AG20443 (cell line): ENCODE measurements around the gene STK32B.
"Not testable (repeated sequence)": the region's sequence is repeated elsewhere in the genome, so short reads cannot be mapped to it uniquely, and the experiment has no call there.

Source experiments
- DNase-seq: peaks from one replicate; pipeline ENCODE4 v3.0.0; 2012; ENCODE audit warnings: low spot score, mixed read lengths

STK32B gene

DNA sequence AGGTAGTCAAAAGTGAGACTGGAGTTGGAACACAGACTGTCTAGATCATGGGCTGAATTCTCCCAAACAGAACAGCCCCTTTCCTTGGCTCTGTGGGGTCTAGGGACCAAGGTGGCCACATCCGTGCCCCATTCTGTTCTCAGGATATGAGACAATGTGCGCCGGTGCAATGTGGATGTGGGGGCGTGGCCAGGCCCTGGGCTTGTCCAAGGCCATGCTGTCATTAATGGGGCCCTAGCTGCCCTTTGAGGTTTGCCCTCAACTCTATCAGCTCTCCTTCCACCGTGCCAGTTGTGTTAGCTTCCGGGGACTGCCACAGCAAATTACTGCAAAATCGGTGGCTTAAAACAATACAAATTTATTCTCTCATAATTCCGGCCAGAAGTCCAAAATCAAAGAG lies 344.5 kb downstream of the STK32B start:
- no peak for DNase-seq

DNA sequence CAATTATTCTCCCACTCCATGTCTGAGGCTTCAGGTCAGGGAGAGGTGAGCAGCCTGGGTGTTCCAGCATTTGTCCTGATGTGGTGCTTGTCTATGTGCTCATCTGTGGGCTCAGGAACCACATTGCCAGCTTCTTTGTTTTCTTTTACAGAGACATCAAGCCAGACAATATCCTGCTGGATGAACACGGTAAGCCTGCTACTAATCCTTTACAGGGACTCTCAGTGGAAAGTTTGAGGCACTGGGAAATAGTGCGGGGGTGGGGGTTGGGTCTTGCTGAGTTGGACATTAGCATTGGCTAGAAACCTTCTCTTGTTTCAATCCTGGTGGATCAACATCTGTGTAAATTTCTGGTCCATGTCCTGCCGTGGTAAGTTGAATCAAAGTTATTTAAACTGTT lies 346.8 kb downstream of the STK32B start:
- DNase-seq, result no peak

DNA sequence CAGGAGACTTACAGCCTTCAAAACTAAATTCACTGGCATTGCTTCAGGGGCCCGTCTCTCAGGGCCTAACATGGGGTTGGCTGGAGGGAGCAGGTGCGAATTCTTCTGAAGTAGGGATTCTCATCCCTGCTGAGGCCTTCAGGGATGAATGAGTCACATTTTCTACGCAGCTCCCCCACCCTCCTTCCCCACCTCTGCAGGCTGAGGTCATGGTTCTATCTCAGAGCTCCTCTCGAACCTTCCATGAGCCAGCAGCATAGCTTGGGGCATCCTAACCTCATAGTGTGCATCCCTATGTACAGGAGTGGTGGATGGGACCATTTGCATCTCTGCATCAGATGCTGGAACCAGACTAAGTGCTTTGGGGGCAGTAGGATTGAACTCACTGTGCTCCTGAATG lies 347.8 kb downstream of the STK32B start:
- DNase-seq, result no peak

DNA sequence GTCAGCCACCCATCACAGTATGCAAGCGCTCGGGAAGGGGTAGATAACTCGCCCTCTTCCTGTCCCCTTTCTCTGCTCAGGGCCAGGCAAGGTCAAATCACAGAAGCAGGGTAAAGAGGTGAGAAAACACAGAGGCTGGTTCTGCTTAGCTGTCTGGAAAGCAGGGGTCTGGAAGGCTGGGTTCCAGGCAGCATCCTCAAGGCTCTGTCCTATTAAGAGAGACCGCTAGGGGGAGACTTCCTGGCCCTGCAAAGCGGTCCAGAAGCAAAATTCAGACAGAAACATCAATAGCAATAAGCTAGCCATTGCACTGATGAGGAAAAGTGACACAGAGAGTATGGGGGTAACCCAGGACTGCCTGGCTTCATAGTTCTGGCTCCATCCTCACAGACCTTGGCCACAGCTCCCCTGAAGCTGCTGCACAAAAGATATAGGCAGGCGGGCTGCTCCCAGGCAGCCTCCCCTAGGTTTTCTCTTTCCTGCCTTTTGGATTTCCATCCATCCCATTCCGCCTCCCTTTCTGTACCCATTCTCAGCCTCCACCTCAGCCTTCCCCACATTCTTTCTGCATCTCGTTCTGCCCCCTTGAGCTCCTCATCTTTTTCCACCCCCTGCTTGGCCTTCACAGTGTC lies 348.6 kb downstream of the STK32B start:
- peak; percentile 68 for DNase-seq

DNA sequence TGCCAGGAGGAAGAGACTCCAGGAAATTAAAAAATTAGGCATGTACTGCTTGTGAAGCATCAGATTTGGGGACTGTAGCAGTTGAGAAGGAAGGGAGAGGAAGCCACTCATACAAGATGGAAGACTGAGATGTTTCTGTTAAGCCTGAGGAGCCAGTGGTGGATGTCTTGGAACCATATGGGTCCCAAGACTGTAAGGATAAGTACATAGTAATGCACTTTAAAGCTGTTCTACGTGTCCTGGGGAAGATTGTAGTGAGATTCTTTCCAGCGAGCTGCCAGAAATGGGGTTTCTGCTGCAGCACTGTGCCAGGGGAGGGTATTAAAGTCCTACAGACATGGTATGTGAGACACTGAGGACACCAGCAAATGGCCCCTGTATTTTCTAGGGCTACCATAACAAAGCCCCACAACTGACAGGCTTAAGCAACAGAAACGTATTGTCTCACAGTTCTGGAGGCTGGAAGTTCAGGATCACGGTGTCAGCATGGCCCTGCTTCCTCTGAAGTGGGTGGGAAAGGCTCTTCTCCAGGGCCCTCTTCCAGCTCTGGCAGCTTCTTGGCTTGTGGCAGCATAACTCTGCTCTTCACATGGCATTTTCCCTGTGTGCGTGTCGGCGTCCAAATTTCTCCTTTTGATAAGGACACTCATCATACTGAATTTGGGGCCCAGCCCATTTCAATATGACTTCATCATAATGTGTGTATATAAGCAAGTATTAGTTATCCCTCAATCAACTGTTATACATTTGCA lies 352.6 kb downstream of the STK32B start:
- DNase-seq, result no peak

DNA sequence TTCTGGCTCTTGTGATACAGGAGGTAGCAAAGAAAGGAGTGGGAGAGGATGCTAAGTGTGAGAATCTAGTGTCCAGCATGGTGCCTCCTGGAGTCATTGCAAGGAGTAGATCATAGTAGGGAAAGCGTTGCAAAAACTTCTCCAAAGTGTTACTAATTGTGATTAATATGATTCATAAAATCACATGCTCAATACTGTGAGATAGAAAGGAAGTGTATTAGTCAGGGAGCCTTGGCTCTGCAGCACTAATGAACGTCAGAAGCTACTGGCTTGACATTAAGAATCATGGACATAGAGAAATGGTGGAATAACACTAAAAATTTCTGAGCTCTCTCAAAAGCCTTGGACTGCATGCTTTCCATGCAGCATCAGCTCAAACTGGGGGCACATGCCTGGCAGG lies 358.0 kb downstream of the STK32B start:
- peak; percentile 52 for DNase-seq

DNA sequence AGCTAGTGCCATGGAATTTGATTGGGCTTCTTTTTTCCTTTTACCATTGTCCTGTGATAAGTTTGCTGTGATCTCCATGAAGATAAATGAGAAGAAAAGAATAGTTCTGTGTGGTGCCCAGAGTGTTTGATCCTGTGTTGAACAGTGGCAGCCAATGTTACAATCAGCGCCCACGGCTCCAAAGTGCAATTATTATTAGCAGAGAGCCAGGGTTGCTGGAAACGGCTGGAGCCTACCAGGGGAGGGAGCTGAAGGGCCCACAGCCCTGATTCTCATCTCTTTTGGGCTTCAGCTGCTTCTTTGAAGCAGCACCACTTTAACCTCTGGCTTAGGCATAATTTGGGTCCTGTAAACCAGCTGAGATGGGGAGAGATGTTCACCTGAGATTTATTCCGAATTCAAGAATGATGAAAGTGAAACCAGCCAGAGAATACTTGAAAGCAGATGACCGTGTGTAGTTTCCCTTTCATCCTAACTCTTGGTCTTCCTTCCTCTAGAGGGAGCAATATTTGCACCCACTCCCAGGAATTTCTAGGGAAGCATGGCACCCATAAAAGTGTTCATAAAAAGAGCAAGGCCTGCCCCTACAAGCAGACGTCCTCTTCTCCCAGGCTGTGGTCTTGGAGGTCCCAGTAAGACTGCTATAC lies 358.8 kb downstream of the STK32B start:
- peak; percentile 37 for DNase-seq

DNA sequence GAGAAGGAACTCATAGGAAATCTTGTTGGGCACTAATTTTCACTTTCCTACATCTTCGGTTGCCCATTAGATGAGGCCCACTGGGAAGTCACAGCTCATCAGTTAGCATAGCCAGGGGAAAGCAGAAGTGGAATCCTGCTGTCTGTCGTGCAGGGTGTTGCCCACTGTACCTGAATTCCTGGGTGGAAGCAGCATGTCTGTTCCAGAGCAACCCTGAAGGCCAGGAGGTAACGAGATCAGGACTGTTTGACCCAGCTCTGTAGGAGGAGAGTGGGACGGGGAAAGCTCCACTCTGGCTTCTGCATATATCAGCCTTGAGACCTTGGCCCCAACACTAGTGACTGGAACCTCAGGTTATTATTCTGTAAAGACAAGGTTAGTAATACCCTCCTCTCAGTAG lies 361.0 kb downstream of the STK32B start:
- no peak for DNase-seq

GRCh38 chr4:5412751-5413150 lies 361.5 kb downstream of the STK32B start:
- no peak for DNase-seq

DNA sequence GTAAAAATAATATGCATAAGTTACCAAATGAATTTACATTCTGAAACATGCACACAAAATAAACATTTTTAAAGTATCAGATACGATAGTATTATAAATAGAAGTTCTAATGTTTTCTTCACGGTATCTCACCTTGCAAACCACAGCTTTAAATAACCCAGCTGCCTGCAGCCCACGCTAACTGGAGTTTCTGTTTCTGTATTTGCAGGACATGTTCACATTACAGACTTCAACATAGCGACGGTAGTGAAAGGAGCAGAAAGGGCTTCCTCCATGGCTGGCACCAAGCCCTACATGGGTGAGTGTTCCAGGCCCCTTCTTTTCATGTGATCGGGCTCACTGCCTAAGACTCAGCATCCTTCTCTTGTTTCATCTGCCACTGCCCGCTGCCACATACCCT lies 365.4 kb downstream of the STK32B start:
- DNase-seq, result no peak

DNA sequence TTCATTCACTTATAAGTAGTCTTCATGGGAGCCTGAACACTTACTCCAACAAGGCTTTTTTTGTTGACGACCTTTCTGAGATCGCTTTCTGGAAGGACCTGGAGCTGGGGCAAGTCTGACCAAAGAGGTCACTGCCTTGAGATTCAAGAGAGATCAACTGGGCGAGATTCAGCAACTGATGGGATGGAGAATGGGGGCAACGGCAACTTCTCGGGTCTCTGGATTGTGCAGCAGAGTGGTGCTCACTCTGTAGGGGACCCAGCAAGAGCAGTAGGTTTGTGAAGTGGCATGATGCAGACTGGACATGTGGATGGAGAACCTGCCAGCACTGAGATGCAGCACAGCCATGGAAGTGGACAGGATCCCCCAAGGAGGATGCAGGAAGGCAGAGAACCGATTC lies 369.0 kb downstream of the STK32B start:
- no peak for DNase-seq

GRCh38 chr4:5421416-5421815 lies 370.1 kb downstream of the STK32B start:
- no peak for DNase-seq

GRCh38 chr4:5422195-5422594 lies 370.9 kb downstream of the STK32B start:
- DNase-seq, result no peak

GRCh38 chr4:5423670-5424069 lies 372.4 kb downstream of the STK32B start:
- DNase-seq, result no peak

DNA sequence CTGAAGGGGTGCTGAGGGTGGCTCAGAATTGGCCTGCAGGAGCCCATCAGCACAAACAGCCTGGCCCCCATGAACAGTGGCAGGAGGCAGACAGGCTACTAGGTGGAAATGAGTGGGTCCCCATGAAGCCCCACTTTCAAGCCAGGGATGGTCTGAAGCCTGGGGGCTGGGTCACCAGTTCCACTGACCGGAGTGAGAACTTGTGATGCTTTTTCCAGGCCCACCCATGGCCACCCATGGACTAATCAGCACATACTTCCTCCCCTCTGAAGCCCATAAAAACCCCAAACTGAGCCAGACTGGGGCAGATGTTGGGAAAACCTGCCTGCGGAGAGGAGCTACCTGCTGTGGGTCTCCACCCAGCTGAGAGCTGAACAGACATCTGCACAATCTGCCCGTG lies 372.9 kb downstream of the STK32B start:
- DNase-seq, result no peak

DNA sequence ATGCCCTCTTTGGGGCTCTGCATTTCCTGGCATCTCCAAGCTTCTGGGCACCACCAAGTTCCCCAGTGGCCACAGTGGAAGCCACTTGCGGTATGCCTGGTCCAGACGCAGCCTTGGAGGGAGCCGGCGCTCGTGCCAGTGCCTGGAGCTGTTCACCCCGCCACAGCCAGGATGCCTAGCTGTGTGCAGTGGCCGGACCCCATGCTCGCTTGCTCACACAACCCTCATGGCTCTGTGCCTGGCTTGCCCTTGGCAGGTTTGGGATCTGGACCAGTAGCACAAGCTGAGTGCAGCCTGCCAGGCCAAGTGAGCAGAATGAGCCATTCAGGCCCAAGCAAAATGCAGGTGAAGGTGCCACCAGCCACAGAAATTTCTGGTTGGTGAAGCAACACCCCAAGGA lies 373.6 kb downstream of the STK32B start:
- DNase-seq, result no peak

DNA sequence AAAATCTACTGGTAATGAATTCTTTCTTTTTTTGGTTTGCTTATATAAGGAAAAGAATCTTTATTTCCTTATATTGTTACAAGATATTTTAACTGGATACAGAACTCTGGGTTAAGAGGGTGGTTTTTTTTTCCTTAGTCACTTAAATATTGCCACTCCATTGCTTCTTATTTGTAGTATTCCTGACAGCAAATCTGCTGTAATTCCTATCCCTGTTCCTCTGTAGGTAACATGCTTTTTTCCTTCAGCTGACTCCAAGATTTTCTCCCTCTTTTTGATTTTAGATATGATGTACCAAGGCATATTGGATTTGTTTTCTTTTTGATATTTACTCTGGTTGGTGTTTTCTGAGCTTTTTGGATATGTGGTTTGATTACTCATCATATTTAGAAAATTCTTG lies 378.5 kb downstream of the STK32B start:
- no peak for DNase-seq

- no peak for DNase-seq
Measured at GRCh38 chr4:5433196-5433595, 381.9 kb downstream of the STK32B start.

GRCh38 chr4:5435201-5435600 lies 383.9 kb downstream of the STK32B start:
- no peak for DNase-seq

DNA sequence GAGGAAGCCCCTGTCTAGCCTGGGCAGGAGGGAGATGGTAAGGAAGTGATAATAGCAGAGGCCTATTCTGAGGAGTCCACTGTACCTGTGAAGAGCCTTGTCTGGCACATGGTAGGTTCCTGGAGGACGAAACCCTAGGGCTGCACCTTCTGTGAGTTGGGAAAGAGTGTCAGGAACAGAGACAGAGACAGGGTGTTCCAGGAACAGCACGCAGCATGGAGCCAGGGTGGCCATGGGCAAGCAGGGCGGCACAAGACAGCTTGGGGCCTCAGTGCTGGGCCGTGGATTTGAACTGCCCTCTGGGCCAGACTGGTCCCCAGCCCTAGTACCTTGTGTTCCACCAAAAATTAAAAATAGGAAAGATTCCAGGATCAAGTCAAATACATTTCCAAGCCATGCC lies 384.5 kb downstream of the STK32B start:
- no peak for DNase-seq

DNA sequence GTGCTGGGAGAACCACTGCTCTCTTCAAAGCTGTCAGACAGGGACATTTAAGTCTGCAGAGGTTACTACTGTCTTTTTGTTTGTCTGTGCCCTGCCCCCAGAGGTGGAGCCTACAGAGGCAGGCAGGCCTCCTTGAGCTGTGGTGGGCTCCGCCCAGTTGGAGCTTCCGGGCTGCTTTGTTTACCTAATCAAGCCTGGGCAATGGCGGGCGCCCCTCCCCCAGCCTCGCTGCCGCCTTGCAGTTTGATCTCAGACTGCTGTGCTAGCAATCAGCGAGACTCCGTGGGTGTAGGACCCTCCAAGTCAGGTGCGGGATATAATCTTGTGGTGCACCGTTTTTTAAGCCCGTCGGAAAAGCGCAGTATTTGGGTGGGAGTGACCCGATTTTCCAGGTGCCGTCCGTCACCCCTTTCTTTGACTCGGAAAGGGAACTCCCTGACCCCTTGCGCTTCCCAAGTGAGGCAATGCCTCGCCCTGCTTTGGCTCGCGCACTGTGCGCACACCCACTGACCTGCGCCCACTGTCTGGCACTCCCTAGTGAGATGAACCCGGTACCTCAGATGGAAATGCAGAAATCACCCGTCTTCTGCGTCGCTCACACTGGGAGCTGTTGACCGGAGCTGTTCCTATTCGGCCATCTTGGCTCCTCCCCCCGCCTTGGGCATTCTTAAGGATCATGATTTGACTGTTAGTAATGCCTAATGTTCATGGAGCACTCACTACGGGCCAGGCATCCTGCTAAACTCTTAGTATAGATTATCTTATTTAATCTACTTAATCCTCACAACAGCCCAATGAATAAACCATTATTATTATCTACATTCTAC lies 392.9 kb downstream of the STK32B start:
- not testable (repeated sequence) for DNase-seq

GRCh38 chr4:5444918-5445517 lies 393.7 kb downstream of the STK32B start:
- no peak for DNase-seq
